Activated T-cell treated with anti-CD3 and anti-CD28 coated beads, Interleukin-2, amount 50 U/mL, for 72 hours (primary cell): ENCODE data around the gene BID. TPM values are rescaled to one million over a fixed set of nuclear protein-coding genes. Genes with fewer than 3 reads are reported as not detected.
"Not testable (repeated sequence)": the region's sequence is repeated elsewhere in the genome, so short reads cannot be mapped to it uniquely, and the experiment has no call there.

Experiments used
- ATAC-seq, 2 donors: fragments of 150-1000 bp; cut with Tn5 transposase; replicated peaks in 1 of 2; 2 replicates each; pipeline ENCODE4 v1.10.0; 2021; ENCODE audit warnings: moderate library complexity in 2 of 2, mild to moderate bottlenecking in 1 of 2
- DNase-seq, 2 donors: peaks; one replicate each; pipeline ENCODE4 v3.0.0; 2021 to 2022; ENCODE audit warnings: mixed read lengths in 1 of 2
- H3K27ac Mint-ChIP-seq: one replicate; pipeline ENCODE4 v1.8.0; 2022; ENCODE audit warnings: mild to moderate bottlenecking, moderate library complexity, mixed read lengths
- H3K27me3 Mint-ChIP-seq: one replicate; pipeline ENCODE4 v1.8.0; 2022; ENCODE audit warnings: low read depth, mixed read lengths
- H3K36me3 Mint-ChIP-seq, 2 donors: one replicate each; pipeline ENCODE4 v1.8.0; 2022; ENCODE audit warnings: mixed read lengths in 2 of 2, mild to moderate bottlenecking in 1 of 2; ENCODE audit not compliant: insufficient read depth in 2 of 2
- H3K4me1 Mint-ChIP-seq: one replicate; pipeline ENCODE4 v1.8.0; 2022; ENCODE audit warnings: low read depth, mixed read lengths
- H3K4me3 Mint-ChIP-seq, 2 donors: one replicate each; pipeline ENCODE4 v1.8.0; 2022; ENCODE audit warnings: mild to moderate bottlenecking in 2 of 2, mixed read lengths in 2 of 2, moderate library complexity in 2 of 2
- H3K9me3 Mint-ChIP-seq, 2 donors: one replicate each; pipeline ENCODE4 v1.8.0; 2022; ENCODE audit warnings: mixed read lengths in 2 of 2
- total RNA-seq, 2 donors: library from RNA; stranded (reverse); gene quantifications; one replicate each; pipeline ENCODE4 v1.2.3, GENCODE V29; 2022

The BID gene
- total RNA-seq, 2 donors from 2014 or later: 7.7 to 11.6 TPM

- Mint-ChIP-seq H3K4me1 (peaks cover 55% of the 10 kb centered on the region), H3K27me3 (peaks cover 13% of the 10 kb centered on the region)
- DNase-seq, H3K27ac Mint-ChIP-seq, ATAC-seq, H3K36me3 Mint-ChIP-seq, H3K4me3 Mint-ChIP-seq, H3K9me3 Mint-ChIP-seq: not testable (repeated sequence)
Observed at GRCh38 chr22:17764852-17765251, 9.4 kb downstream of the BID start.

GRCh38 chr22:17764036-17764435 lies 10.2 kb downstream of the BID start:
- no peaks in the 10 kb centered on the region for H3K9me3 Mint-ChIP-seq
- peaks cover 49% of the 10 kb centered on the region for H3K4me1 Mint-ChIP-seq
- H3K27me3 Mint-ChIP-seq: peaks cover 13% of the 10 kb centered on the region
- DNase-seq: no peak
- H3K27ac Mint-ChIP-seq: no peak overlapping the region
- no peak overlapping the region for H3K4me3 Mint-ChIP-seq
- H3K36me3 Mint-ChIP-seq: no peaks in the 10 kb centered on the region
- ATAC-seq: no peak

DNA sequence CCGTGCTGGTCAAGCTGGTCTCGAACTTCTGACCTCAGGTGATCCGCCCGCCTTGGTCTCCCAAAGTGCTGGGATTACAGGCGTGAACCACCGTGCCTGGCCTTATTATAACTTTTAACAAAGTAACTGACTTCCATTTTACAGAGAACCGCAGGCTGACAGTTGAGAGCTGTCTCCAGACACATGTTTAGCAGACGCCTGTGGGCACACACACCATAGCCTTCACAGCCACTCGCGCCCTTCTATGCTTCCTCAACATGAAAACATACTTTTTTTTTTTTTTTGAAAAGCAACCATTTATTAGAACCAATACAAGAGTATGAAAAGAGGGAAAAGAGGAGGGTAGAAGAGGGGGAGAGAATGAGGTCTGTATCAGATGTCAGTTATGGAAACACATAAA lies 10.8 kb downstream of the BID start:
- not testable (repeated sequence) for H3K36me3 Mint-ChIP-seq, DNase-seq, ATAC-seq, H3K4me3 Mint-ChIP-seq, H3K9me3 Mint-ChIP-seq, H3K27ac Mint-ChIP-seq
- H3K4me1 Mint-ChIP-seq: peaks cover 47% of the 10 kb centered on the region
- peaks cover 13% of the 10 kb centered on the region for H3K27me3 Mint-ChIP-seq

- Mint-ChIP-seq H3K4me1 (peaks cover 31% of the 10 kb centered on the region), H3K9me3 (no peaks in the 10 kb centered on the region), H3K27me3 (peaks cover 13% of the 10 kb centered on the region), H3K4me3 (no peak overlapping the region), H3K36me3 (no peaks in the 10 kb centered on the region), H3K27ac (no peak overlapping the region)
- ATAC-seq (no peak), DNase-seq (no peak)
Observed at GRCh38 chr22:17761138-17761488, 13.2 kb downstream of the BID start.

DNA sequence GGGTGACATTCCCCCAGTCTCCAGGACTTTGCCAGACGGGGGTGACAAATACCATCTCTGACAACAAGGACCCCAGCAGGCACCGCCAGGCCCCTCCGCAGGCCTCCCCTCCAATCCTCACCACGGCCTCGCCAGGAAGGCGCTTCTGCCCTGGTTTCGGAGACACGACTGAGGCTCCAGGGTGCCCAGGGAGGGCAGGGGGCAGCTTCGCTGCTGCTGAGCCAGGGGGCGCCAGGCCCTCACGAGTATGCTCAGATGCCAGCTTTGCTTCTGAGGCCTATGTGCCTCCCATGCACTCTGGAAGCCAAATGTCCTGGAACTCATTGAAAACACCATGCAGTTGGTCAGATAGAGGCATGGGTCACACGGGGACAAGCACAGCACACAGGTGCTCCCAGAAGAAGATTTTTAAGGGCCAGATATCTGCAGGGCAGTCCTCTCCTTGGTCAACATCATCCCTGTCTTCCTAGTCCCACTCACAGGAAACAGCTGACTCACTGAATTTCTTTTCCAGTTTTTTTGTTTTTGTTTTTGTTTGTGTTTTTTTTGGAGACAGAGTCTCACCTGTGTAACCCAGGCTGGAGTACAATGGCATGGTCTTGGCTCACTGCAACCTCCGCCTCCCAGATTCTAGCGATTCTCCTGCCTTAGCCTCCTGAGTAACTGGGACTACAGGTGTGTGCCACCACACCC lies 19.9 kb downstream of the BID start:
- H3K36me3 Mint-ChIP-seq: no peaks in the 10 kb centered on the region
- no peaks in the 10 kb centered on the region for H3K27me3 Mint-ChIP-seq
- DNase-seq (peak; percentile 48 to 50), ATAC-seq (peak; percentile 55 to 69)
- no peaks in the 10 kb centered on the region for H3K9me3 Mint-ChIP-seq
- peaks cover 5% of the 10 kb centered on the region for H3K4me1 Mint-ChIP-seq
- no peak overlapping the region for H3K4me3 Mint-ChIP-seq
- H3K27ac Mint-ChIP-seq: no peak overlapping the region

- no peaks in the 10 kb centered on the region for H3K27me3 Mint-ChIP-seq
- no peak for DNase-seq
- H3K9me3 Mint-ChIP-seq: no peaks in the 10 kb centered on the region
- H3K4me3 Mint-ChIP-seq: no peak overlapping the region
- ATAC-seq: no peak
- H3K27ac Mint-ChIP-seq: no peak overlapping the region
- peaks cover 5% of the 10 kb centered on the region for H3K4me1 Mint-ChIP-seq
- no peaks in the 10 kb centered on the region for H3K36me3 Mint-ChIP-seq
Observed at GRCh38 chr22:17753401-17753989, 20.8 kb downstream of the BID start.

DNA sequence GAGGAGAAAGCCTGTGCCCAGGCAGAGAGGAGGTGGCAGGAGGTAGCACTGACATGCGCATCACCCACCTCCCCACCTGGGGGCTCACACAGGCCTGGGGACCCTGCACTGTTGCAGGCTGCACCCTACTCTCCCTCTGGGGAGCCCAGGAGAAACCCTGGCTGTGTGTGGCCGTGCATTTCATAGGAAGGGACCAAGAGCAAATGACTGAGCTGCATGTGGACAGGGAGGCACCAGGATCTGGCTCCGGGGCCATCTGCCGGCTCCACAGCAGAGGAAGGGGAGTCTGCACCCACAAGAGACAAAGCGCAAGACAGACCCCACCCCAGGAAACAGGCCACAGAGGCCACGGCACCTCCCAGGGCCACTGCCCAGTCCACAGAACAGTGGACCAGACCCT lies 22.7 kb downstream of the BID start:
- no peak for DNase-seq
- peaks cover 5% of the 10 kb centered on the region for H3K4me1 Mint-ChIP-seq
- no peak overlapping the region for H3K4me3 Mint-ChIP-seq
- no peak for ATAC-seq
- no peaks in the 10 kb centered on the region for H3K9me3 Mint-ChIP-seq
- no peak overlapping the region for H3K27ac Mint-ChIP-seq
- no peaks in the 10 kb centered on the region for H3K36me3 Mint-ChIP-seq
- no peaks in the 10 kb centered on the region for H3K27me3 Mint-ChIP-seq

- ATAC-seq (no peak), DNase-seq (no peak)
- no peak overlapping the region for H3K4me3 Mint-ChIP-seq
- H3K27me3 Mint-ChIP-seq: no peaks in the 10 kb centered on the region
- no peaks in the 10 kb centered on the region for H3K9me3 Mint-ChIP-seq
- H3K4me1 Mint-ChIP-seq: peaks cover 5% of the 10 kb centered on the region
- no peaks in the 10 kb centered on the region for H3K36me3 Mint-ChIP-seq
- no peak overlapping the region for H3K27ac Mint-ChIP-seq
Observed at GRCh38 chr22:17749605-17750395, 24.5 kb downstream of the BID start.

GRCh38 chr22:17748555-17749353 lies 25.5 kb downstream of the BID start:
- DNase-seq (no peak), ATAC-seq (no peak)
- H3K36me3 Mint-ChIP-seq: no peaks in the 10 kb centered on the region
- H3K27ac Mint-ChIP-seq: no peak overlapping the region
- H3K4me3 Mint-ChIP-seq: no peak overlapping the region
- H3K9me3 Mint-ChIP-seq: no peaks in the 10 kb centered on the region
- no peaks in the 10 kb centered on the region for H3K4me1 Mint-ChIP-seq
- H3K27me3 Mint-ChIP-seq: no peaks in the 10 kb centered on the region

- Mint-ChIP-seq H3K4me3 (no peak overlapping the region), H3K36me3 (no peaks in the 10 kb centered on the region), H3K9me3 (no peaks in the 10 kb centered on the region), H3K27me3 (no peaks in the 10 kb centered on the region), H3K4me1 (peaks cover 4% of the 10 kb centered on the region), H3K27ac (no peak overlapping the region)
- no peak for ATAC-seq
- DNase-seq: no peak
Observed at GRCh38 chr22:17746916-17747315, 27.4 kb downstream of the BID start.

GRCh38 chr22:17744430-17744829 lies 29.8 kb downstream of the BID start:
- DNase-seq: no peak
- ATAC-seq: no peak
- no peaks in the 10 kb centered on the region for H3K27me3 Mint-ChIP-seq
- H3K4me3 Mint-ChIP-seq: no peak overlapping the region
- no peak overlapping the region for H3K27ac Mint-ChIP-seq
- H3K9me3 Mint-ChIP-seq: no peaks in the 10 kb centered on the region
- H3K36me3 Mint-ChIP-seq: no peaks in the 10 kb centered on the region
- H3K4me1 Mint-ChIP-seq: peaks cover 4% of the 10 kb centered on the region

DNA sequence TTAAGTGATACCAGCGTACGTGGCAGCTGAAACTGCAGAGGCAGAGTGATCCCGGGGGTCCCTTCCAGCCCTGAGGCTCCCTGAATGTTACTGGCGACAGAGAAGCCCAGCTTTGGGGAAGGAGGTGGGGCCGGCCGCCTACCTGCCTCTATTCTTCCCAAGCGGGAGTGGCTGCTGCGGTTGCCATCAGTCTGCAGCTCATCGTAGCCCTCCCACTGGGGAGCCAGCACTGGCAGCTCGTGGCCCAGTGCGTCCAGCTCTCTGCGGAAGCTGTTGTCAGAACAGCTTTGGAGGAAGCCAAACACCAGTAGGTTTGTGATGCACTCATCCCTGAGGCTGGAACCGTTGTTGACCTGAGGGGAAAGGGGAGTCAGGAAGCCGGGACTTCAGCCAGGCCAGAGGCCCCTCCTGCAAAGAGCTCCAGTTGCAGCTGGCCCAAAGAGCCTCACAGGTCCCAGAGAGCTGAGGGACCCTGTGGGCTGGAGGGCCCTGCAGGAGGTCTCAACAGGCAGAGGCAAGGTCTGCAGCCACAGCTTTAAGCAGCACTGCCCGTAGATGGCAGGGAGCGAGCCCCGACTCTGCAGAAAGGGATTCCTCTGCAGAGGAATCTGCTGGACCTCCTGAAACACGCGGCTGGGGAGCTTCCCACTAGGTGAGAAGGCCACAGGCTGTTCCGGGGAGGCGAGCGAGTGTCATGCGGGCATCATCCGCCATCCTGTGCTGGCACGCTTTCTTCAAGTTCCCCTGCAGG lies 30.4 kb downstream of the BID start:
- Mint-ChIP-seq H3K36me3 (no peaks in the 10 kb centered on the region), H3K27ac (no peak overlapping the region), H3K4me3 (no peak overlapping the region), H3K9me3 (no peaks in the 10 kb centered on the region), H3K4me1 (peaks cover 4% of the 10 kb centered on the region), H3K27me3 (no peaks in the 10 kb centered on the region)
- DNase-seq (no peak), ATAC-seq (no peak)
